Myometrial cell (primary cell): ENCODE measurements around the gene NDP. TPM values are rescaled to one million over a fixed set of nuclear protein-coding genes. Genes with fewer than 3 reads are reported as not detected.

Source experiments
- total RNA-seq: library from RNA; depleted of rRNA; stranded (reverse); fragments of >200 nt; gene quantifications from 2 replicates; pipeline ENCODE4 v1.2.3, GENCODE V29; 2015

The NDP gene
- total RNA-seq: 0.29 and 0.35 TPM in 2 replicates

GRCh38 chrX:43973249-43974099, at the start of gene NDP:
Gene NDP (minus strand): TSS chrX:43973390. CDS start chrX:43958645, 14,745 bp downstream.

Other genes starting within 250 kb of the NDP start
- gene MAOB, start 90.9 kb downstream of the NDP start, total RNA-seq: 0.29 and 0.89 TPM in 2 replicates